Testis (tissue), 2 donors: ENCODE data around the gene RNF224.

ENCODE experiments used
- POLR2A ChIP-seq: fragments of 450-650 bp; IDR thresholded peaks from one replicate; pipeline ENCODE4 v1.6.1; 2017; ENCODE audit warnings: antibody characterized with exemption, mild to moderate bottlenecking, moderate library complexity
- TF ChIP-seq, protein P1 (sequence below), 3 experiments: fragments of 450-650 bp in 2 of 3; fragments of 200-600 bp in 1 of 3; sonication (generic) in 1 of 3; IDR thresholded peaks; one replicate each; pipeline ENCODE4 v1.5.1; 2016 to 2019; ENCODE audit warnings: antibody characterized with exemption in 3 of 3, mild to moderate bottlenecking in 2 of 3, moderate library complexity in 1 of 3

DNA sequence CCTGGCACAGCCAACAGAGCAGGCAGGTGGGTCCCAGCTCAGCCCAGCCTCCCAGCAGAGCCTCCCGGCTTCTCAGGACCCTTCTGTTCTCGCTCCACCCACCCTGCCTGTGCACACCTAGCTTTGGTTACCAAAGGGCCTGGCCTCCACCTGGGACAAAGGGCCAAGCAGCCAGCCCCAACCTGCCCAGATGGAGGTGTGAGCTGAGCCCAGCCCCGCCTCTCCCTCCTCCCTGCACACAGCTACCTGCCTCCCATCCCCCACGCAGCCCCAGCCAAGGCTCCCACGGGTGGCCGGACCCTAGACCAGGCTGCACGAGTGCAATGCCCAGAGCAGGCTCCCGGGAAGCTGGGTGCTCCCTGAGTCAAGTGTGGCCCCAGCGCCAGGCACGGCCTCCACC is 32.4 kb upstream of the RNF224 start:
- TF ChIP-seq, protein P1, sequence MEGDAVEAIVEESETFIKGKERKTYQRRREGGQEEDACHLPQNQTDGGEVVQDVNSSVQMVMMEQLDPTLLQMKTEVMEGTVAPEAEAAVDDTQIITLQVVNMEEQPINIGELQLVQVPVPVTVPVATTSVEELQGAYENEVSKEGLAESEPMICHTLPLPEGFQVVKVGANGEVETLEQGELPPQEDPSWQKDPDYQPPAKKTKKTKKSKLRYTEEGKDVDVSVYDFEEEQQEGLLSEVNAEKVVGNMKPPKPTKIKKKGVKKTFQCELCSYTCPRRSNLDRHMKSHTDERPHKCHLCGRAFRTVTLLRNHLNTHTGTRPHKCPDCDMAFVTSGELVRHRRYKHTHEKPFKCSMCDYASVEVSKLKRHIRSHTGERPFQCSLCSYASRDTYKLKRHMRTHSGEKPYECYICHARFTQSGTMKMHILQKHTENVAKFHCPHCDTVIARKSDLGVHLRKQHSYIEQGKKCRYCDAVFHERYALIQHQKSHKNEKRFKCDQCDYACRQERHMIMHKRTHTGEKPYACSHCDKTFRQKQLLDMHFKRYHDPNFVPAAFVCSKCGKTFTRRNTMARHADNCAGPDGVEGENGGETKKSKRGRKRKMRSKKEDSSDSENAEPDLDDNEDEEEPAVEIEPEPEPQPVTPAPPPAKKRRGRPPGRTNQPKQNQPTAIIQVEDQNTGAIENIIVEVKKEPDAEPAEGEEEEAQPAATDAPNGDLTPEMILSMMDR (IDR thresholded peaks at IDR 0.05), result no peak
- TF ChIP-seq POLR2A, result no peak
